Renal cortex interstitium (tissue), 11 donors: ENCODE results near the gene KRTAP10-1. TPM values are rescaled to one million over a fixed set of nuclear protein-coding genes. Genes with fewer than 3 reads are reported as not detected.
"Not testable (repeated sequence)": the region's sequence is repeated elsewhere in the genome, so short reads cannot be mapped to it uniquely, and the experiment has no call there.

Source experiments
- DNase-seq, 11 donors: peaks; one replicate each; pipeline ENCODE4 v3.0.0-alpha.2; 2013; ENCODE audit warnings: low read depth in 9 of 11, low spot score in 4 of 11; ENCODE audit errors: extremely low read depth in 1 of 11
- polyA plus RNA-seq, 3 donors: library from polyadenylated mRNA; unstranded; fragments of 120-200 nt; gene quantifications; one replicate each; pipeline ENCODE4 v1.2.1, GENCODE V29; 2013; ENCODE audit not compliant: insufficient read length in 3 of 3

The KRTAP10-1 gene
- polyA plus RNA-seq, 3 donors, result not detected

DNA sequence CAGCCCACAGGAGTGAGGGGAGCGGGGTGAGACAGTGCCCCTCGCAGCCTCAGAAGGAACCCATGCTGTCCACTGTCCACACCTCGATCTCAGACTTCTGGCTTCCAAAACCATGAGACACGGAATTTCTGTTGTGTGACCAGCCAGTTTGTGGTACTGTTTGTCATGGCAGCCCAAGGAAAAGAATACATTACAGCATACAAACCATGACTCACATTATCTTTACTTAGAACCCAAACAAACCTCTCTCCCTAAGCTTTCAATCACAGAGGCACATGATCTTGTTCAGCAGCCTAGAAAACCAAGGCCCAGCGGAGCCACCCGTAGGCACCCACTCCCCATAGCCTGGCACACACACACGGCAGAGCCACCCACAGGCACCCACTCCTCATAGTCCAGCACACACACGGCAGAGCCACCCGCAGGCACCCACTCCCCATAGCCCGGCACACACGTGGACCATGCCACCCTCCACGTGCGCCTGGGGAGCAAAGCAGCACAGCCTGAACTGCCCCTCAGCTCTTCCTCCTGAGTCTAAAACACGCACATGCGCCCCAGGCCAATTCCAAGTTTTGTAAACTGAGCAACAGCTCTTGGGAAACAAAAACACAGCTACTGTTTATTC, 33.1 kb upstream of the KRTAP10-1 start:
- no peak for DNase-seq

DNA sequence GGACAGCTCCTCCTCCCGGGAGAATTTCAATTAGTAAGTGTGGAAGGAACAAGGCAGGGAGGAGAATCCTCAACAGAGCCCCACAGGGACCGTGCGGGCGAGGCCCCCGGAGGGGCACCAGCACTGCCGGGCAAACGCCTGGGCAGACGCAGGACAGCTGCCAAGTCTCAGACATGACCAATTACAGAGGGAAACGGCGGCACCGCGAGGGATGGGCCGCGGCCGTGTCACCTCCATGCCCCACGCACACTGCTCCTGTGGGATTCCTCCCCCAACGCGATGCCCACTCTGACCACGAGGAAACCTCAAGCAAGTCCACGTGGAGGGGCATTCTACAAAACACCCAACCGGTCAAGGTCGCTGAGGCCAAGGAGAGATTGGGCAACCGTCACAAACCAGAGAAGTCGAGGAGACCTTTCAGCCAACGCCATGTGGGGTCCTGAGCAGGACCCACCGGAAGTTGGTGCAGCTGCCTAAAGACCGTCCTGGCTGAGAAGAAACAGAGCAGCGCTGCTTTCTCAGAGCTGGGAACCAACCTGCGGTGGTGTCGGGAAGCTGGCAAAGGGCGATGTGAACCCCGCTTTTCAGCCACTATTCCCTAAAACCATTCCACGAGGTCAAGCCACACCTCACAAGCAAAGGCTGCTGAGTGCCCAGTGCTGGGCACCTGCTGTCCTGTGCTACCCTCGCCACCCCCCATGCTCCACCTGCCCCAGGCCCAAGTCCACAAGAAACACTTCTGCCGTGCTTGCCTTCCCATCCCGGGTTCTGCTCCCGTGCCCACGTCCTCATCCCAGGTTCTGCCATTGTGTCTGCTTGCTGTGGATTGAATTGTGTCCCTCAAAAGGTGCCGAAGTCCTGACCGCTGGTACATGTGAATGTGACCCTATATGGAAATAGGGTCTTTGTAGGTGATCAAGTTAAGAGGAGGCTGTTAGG, 32.1 kb upstream of the KRTAP10-1 start:
- DNase-seq, result no peak

DNA sequence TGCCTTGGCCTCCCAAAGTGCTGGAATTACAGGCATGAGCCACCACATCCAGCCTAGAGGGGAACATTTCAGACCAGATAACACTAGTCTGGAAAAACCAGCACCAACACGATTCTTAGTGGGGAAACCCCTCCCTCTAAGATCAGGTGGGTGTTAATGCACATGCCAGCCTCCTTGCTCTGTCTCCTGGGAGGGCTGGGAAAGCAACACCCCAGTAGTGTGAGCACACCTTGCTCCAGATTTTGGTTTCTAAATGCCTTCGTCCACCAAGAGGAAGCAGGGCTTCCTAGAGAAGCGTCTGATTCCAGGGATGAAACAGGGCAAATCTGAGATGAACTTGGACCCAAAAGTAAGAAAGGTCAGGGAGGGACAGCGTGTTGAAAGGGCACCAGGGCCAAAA, 31.3 kb upstream of the KRTAP10-1 start:
- no peak for DNase-seq

DNA sequence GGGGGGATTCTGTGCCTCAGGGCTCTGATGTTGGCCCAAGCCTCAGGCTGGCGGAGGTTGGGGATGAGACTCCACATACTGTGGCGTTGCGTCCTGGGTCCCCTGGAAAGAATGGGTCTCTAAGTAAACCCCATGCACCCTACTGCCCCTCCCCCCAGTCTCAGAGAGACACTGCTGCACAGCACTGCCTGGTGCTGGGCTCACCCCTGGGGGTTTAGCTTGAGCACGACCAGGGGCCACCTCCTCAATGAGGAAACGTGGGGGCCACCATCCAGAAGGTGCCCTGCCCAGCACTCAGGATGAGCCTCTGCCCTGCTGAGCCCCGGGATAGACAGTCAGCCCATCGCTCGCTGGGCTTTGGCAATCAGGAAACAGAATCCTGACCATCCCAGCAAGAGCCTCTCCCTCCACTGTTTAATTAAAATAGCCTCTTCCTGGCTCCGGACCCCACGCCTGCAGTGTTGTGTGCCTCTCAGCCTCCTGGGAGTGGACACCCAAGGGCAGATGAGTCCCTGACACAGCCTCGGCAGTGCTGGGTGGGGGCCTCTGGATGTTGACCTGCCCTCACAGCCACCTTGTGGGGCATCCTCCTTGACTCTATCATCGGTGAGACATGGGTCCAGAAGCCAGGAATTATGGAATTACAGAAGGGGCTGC, 30.0 kb upstream of the KRTAP10-1 start:
- no peak for DNase-seq

DNA sequence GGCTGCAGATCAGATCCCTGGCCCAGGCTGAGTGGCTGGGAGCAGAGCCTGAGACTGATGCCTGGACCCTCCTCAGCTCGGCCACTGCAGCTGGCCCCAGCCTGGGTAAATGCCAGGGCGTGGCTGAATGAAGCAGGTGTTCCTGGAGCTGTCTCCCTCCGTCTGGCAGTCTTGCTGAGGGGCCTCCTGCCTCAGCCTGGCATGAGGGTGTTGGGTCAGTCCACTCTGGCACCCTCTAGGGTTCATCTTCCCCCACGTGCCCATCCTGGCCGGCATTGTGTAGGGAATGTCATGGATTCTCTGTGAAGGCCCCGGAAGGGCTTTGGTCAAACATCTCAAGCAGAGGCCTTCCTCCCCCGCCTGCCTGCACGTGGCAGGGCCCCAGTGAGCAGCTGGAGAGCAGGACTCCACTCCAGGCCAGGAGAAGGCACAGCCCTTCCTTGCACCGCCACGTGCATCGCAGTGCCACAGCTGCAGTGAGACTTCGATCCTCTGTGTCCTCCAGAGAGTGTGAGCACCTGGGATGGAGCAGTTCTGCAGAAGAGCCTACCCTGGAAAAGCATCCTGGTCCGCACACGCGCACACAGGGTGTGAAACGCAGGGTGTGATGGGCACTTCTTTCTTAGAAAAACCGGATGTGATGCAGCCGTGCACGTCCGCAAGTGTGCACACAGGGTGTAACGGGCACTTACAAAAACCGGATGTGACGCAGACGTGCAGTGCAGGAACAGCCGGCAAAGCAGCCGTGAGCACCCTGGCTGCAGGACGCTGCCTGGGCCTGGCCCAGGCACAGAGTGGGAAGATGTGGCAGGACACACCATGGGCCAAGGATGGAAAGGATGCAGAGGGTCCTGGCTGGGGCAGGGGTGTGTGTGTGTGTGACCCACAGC, 28.9 kb upstream of the KRTAP10-1 start:
- no peak for DNase-seq

DNA sequence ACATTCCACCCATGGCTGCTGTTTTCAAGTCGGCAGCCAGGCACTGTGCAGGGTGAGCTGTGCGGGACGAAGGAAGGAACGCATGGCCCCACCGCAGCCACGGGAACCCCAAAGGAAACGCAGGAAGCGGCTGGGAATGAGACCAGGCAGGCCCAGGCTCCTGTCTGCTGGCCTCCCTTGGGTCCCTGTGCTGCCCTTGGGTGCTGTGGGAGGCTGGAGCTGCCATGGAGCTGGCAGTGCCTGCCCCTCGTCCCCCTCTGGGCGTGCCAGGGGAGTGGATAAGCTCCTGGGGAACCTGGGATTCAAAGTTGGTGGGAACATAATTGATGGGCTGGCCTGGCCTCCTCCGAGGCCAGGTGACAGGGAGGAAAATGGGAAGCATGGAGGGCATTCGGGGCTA, 28.3 kb upstream of the KRTAP10-1 start:
- no peak for DNase-seq

DNA sequence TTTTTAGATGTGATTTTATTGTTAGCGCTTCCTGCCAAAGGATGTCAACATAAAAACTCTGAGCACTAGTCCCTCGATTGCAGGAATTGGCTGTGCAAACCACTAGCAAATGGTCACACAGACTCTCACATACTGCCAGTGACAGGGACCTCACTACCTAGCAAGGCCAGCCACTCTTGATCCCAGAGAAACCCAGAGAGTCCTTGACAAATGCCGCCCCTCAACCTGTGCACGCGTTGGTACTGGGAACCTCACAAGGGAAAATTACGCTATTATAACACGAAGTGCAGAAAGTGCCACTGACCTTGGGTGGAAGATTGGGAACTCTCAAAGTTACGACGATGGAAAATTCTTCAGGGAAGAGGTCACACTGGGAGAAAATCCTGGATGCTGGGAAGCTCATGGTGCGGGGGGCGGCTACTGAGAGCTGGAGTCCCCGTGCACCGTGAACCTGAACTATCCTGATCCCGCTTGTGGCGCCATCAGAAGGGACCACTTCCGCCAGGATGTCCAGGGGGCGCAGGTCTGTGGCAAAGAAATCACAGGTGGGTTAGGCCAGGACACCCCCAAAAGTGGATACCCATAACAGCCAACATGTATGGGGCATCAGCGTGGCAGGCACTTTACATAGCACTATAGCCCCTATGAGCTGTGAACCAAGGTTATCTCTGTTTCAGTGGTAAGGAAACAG, 27.6 kb upstream of the KRTAP10-1 start:
- DNase-seq, result no peak

DNA sequence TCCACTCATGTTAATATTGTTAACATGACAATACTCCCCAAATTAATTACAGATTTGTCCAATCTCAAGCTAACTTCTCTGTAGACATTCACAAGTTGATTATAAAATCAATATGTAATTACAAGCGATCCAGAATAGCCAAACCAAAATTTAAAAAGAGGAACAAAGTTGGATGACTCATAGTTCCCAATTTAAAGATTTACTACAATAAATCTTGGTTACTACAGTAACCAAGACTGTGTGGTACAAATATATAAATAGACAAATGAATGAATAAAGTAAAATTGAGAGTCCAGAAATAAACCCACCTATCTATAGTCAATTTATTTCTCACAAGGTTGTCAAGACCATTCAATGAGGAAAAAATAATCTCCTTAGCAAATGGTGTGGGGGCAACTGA, 26.4 kb upstream of the KRTAP10-1 start:
- DNase-seq, result no peak

DNA sequence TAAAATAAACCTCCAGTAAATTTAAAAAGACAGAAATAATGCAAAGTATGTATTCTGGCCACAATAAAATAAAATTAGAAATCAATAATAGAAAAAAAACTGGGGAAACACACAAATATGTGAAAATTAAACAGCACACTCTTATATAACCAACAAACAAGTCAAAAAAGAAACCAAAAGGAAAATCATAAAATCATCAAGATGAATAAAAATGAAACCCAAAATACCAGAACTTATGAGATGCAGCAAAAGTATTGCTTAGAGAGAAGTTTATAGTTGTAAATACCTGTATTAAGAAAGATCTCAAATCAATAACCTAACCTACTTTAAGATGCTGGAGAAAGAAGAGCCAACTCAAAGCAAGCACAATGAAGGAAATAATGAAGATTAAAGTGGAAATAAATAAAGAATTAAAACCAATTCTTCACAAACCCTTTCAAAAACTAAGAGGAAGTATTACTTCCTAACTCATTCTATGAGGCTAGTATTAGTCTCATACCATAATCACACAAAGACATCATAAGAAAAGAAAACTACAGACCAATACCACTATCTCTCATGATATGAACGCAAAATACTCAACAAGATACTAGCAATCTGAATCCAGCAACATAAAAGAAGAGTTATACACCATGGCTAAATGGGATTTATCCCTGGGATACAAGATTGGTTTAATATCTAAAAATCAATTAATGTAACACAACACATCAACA, 25.0 kb upstream of the KRTAP10-1 start:
- DNase-seq, result no peak

DNA sequence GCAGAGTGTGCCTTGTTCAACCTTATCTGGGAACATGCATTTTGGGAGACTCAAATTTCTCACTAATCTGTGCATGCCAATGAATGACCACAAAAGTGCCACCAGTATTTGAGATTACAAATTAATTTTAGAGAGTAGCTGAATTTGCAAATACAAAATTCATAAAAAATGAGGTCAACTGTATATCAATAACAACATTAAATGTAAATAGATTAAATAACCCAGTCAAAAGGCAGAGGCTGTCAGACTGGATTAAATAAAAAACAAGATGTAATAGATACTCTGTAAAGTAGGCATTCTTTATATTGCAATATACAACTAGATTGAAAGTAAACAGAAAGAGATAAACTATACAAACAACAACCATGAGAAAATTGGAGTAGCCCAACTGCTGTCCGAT, 24.1 kb upstream of the KRTAP10-1 start:
- DNase-seq, result no peak

DNA sequence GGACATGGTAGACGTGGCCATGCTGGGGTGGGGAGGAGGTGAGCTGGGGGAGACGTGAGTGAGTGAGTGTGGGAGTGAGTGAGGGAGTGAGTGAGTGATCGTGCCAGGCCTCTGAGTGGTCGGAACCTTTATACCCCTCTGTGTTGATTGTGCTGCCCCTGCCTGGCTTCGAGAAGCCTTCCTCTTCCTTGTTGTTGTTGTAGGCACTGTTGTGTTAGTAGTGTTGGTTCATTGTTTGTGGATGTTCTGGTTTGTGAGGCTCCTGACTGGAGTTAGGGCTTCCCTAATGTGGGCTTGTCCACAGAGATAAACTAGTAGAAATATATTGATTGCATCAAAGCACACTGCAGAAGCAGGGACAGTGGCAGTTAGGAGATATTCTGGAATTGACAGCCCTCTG, 18.7 kb upstream of the KRTAP10-1 start, which contains the start of gene KRTAP10-3:
KRTAP10-3 (minus strand) TSS at position 101 of the 400 bp plus-strand sequence; CDS start at position 21, 80 bp downstream.
- no peak for DNase-seq

DNA sequence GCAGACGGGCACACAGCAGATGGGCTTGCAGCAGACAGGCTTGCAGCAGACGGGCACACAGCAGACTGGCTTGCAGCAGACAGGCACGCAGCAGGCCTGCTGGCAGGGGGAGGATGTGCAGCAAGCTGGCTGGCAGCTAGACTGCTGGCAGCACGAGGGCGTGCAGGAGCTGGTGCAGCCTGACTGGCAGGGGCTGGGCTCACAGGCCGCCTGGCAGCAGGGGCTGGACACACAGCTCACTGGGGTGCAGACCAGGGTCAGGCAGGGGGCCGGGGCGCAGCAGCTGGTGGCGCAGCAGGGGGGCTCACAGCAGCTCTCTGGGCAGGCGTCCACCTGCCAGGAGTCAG, 18.3 kb upstream of the KRTAP10-1 start:
- not testable (repeated sequence) for DNase-seq

DNA sequence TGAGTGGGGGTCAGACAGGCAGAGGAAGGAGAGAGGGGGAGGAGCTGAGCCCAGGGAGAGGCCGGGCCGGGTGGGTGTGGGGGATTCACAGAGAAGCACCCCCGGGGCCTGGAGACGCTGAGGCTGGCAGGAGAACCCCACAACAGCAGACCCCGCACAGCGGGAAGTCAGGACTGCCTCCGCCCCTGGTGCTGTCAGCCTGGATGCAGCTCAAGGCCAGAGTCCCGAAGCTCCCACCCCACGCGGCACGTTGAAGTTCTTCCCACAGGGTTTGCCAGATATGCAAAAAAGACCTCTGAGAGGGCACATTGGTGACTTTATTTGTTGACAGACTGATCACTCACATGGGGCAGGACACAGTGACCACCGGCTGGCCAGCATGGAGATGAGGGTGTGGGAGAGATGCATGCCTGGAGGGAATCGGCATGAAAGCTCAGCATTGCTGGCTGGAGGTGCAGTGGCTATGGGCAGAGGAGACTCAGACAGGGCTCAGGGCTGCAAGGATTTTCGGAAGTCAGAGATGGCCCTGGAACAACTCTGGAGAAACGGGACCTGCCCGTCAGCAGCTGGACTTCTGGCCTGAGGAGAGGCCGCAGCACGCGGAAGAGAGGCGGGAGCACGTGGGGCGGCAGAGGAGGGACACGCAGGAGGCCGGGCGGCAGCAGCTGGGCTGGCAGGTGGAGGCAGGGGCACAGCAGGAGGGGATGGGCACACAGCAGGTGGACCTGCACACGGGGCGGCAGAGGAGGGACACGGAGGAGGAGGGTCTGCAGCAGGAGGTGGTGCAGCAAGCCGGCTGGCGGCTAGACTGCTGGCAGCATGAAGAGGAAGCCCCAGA, 17.7 kb upstream of the KRTAP10-1 start:
- no peak for DNase-seq

DNA sequence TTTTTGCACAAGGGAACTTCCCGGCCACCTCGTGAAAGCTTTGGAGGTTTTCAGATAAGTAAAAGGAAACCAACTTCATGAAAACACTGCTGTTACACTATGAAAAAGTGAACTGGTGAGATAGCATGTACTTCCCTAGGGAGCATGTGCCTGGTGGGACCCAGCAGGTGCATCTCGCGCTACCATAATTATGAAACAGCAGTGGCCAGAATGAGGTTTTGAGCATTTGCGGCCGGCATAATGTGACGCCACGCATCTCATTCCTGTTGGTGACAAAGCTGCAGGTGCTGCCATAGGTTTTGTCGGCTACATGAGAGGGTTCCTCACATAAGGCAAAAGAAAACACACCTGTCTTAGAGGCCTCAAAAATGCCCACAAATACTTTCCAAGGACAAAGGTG, 16.9 kb upstream of the KRTAP10-1 start:
- no peak for DNase-seq

DNA sequence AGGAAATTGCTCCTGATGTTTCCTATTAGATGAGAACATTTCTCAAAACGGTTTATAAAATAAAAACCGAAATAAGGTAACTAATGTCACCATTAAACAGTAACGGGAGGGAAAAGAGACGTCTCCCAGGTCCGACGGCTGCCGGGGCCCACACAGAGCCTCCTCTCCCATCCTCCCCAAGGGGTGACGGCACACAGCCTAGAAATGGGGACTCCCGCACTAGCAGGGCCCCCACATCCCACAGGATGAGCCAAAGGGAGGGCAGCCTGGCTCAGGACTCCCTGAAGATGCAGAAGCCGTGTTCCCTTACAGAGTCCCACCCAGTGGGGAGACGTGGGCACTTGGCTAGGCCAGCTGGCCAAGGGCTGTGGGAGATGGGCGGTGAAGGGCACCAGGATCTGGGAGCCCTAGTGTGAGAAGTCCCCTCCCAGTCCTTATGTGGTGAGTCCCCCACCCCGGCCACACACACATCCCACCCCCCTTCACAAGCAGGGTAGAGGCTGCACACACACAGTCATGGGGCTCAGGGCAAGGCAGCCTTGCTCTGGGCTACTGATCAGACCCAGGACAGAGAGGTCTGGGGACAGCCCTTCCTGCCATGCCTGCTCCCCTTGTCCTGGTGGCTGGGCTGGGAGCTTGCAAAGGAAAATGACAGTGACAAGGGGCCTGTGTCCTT, 15.3 kb upstream of the KRTAP10-1 start:
- no peak for DNase-seq

DNA sequence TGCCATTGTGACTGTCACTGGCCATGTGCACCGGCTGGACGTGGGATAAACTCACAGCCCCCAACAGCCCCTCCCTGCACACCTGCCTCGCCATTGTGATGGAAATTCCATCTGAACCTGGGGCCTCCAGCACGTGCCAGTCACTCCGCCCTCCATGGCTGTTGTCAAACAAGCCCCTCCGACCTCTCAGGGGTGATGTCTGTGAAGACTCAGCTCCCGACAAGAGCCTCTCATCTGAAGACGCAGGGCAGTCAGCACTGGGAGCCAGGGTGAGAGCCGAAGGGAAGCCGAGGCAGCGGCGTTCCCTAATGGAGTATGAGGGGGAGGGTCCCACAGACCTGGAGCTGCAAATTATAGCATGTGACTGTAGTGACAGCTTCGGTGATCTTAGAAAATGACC, 12.7 kb upstream of the KRTAP10-1 start:
- no peak for DNase-seq

DNA sequence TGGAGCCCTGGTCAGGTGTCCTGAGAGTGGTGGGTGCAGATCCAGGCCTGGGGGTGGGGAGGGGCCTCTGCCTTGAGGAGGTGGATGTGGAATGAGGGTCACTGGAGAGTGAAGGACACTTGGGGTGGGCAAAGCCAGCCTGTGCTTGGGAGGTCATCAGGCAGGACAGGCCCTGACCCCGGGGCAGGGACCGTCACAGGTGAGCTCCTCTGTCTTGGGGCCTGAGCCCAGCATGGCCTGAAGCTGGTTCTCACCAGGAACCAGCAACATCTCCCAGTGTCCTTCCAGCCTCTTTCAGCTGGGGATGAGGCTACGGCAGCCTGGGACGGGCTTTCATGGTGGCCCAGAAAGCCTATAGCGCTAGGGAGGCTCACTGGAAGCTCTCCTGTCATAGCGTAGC, 12.1 kb upstream of the KRTAP10-1 start:
- DNase-seq, result no peak
